OCI-LY1 (cell line): Measurements from ENCODE around the gene SIGLEC15.

Source experiments
- H2AFZ ChIP-seq: fragments of 200-600 bp; sonication (generic), shearing (Covaris generic); 2 replicates; pipeline ENCODE4 v1.6.0; 2014; ENCODE audit warnings: antibody characterized with exemption, mild to moderate bottlenecking, low read length
- H3F3A ChIP-seq: fragments of 200-600 bp; sonication (generic), shearing (Covaris generic); 2 replicates; pipeline ENCODE4 v1.6.0; 2014; ENCODE audit warnings: mild to moderate bottlenecking, antibody characterized with exemption, low read length, moderate library complexity; ENCODE audit not compliant: insufficient read depth
- H3K27ac ChIP-seq: fragments of 200-600 bp; sonication (generic); 2 replicates; pipeline ENCODE4 v1.5.1; 2014; ENCODE audit warnings: low read length, mixed run types, mild to moderate bottlenecking, low read depth; ENCODE audit not compliant: poor library complexity, severe bottlenecking
- H3K27me3 ChIP-seq: fragments of 200-600 bp; sonication (generic); 2 replicates; pipeline ENCODE4 v1.6.0; 2014; ENCODE audit warnings: antibody characterized with exemption, mild to moderate bottlenecking, low read length, moderate library complexity; ENCODE audit not compliant: insufficient read depth
- H3K36me3 ChIP-seq: fragments of 200-600 bp; sonication (generic); 2 replicates; pipeline ENCODE4 v1.6.1; 2014; ENCODE audit warnings: mild to moderate bottlenecking, antibody characterized with exemption, low read length, moderate library complexity, mixed read lengths; ENCODE audit not compliant: insufficient read depth
- H3K4me1 ChIP-seq: fragments of 200-600 bp; sonication (generic); 2 replicates; pipeline ENCODE4 v1.5.1; 2014; ENCODE audit warnings: mild to moderate bottlenecking, low read length, moderate library complexity; ENCODE audit not compliant: insufficient read depth, severe bottlenecking
- H3K4me2 ChIP-seq: fragments of 200-600 bp; sonication (generic), shearing (Covaris generic); 2 replicates; pipeline ENCODE4 v1.6.1; 2014; ENCODE audit warnings: low read length
- H3K4me3 ChIP-seq: fragments of 200-600 bp; sonication (generic); 2 replicates; pipeline ENCODE4 v1.5.1; 2014; ENCODE audit warnings: low read length, low read depth, mild to moderate bottlenecking, mixed read lengths; ENCODE audit not compliant: poor library complexity, severe bottlenecking
- H3K79me2 ChIP-seq: fragments of 200-600 bp; shearing (Covaris generic); 2 replicates; pipeline ENCODE4 v1.6.1; 2016; ENCODE audit warnings: mixed run types, low read length, mixed read lengths; ENCODE audit not compliant: insufficient read depth
- H3K9ac ChIP-seq: fragments of 200-600 bp; sonication (generic), shearing (Covaris generic); 2 replicates; pipeline ENCODE4 v1.6.1; 2014; ENCODE audit warnings: mild to moderate bottlenecking, low read length, mixed read lengths
- H3K9me2 ChIP-seq: fragments of 200-600 bp; sonication (generic), shearing (Covaris generic); 2 replicates; pipeline ENCODE4 v1.6.1; 2014; ENCODE audit warnings: low read depth, mild to moderate bottlenecking, low read length, mixed read lengths
- H3K9me3 ChIP-seq: fragments of 200-600 bp; shearing (Covaris generic); 2 replicates; pipeline ENCODE4 v1.6.1; 2014; ENCODE audit warnings: low read length, mixed read lengths
- H4K20me1 ChIP-seq: fragments of 200-600 bp; sonication (generic), shearing (Covaris generic); 2 replicates; pipeline ENCODE4 v1.6.0; 2016; ENCODE audit warnings: mild to moderate bottlenecking, low read length; ENCODE audit not compliant: insufficient read depth
- CTCF ChIP-seq: fragments of 200-600 bp; sonication (generic), shearing (Covaris generic); IDR thresholded peaks from 2 replicates; pipeline ENCODE4 v1.5.1; 2017; ENCODE audit warnings: mild to moderate bottlenecking, antibody characterized with exemption, low read length, moderate library complexity, mixed read lengths
- EZH2 ChIP-seq: fragments of 200-600 bp; sonication (generic), shearing (Covaris generic); IDR thresholded peaks from 2 replicates; pipeline ENCODE4 v1.8.0; 2017; ENCODE audit warnings: borderline replicate concordance, mixed run types, mild to moderate bottlenecking, antibody characterized with exemption, low read length, moderate library complexity, mixed read lengths

SIGLEC15 gene

GRCh38 chr18:45825258-45826044 lies at the start of gene SIGLEC15:
TSS of gene SIGLEC15 (plus strand) at chr18:45825675. CDS start at chr18:45825729, 54 bp downstream.
- no peaks in the 10 kb centered on the region for H3F3A ChIP-seq
- no peaks in the 10 kb centered on the region for H3K9me3 ChIP-seq
- H3K79me2 ChIP-seq: no peaks in the 10 kb centered on the region
- no peaks in the 10 kb centered on the region for H3K36me3 ChIP-seq
- no peaks in the 10 kb centered on the region for H4K20me1 ChIP-seq
- H3K9me2 ChIP-seq: no peaks in the 10 kb centered on the region
- TF ChIP-seq EZH2: no peak
- no peak for TF ChIP-seq CTCF
- peaks cover 19% of the 10 kb centered on the region for H3K4me1 ChIP-seq
- 0 out of 2 replicates have a peak, but pooled peaks cover 4% of the 10 kb centered on the region for H3K27me3 ChIP-seq
- no peak within 1 kb of the TSS for H3K4me2 ChIP-seq
- no peak within 1 kb of the TSS for H3K9ac ChIP-seq
- no peak within 1 kb of the TSS for H3K4me3 ChIP-seq
- H2AFZ ChIP-seq: no peak within 1 kb of the TSS
- H3K27ac ChIP-seq: no peak within 1 kb of the TSS

GRCh38 chr18:45775743-45776142 lies 49.7 kb upstream of the SIGLEC15 start:
- no peaks in the 10 kb centered on the region for H3K9me3 ChIP-seq
- no peaks in the 10 kb centered on the region for H3K79me2 ChIP-seq
- H3K36me3 ChIP-seq: no peaks in the 10 kb centered on the region
- H3K4me2 ChIP-seq: peak overlapping the region; percentile 66
- H3F3A ChIP-seq: no peaks in the 10 kb centered on the region
- no peaks in the 10 kb centered on the region for H4K20me1 ChIP-seq
- H3K27ac ChIP-seq: no peak overlapping the region
- no peak for TF ChIP-seq CTCF
- TF ChIP-seq EZH2: no peak
- no peaks in the 10 kb centered on the region for H3K9me2 ChIP-seq
- peak overlapping the region; percentile 23; the same call in 1 of the 2 replicates for H2AFZ ChIP-seq
- peak overlapping the region; percentile 67 for H3K4me3 ChIP-seq
- H3K4me1 ChIP-seq: peaks cover 6% of the 10 kb centered on the region
- H3K27me3 ChIP-seq: peaks cover 9% of the 10 kb centered on the region; the same call in 1 of the 2 replicates
- peak overlapping the region; percentile 61 for H3K9ac ChIP-seq

GRCh38 chr18:45777393-45777792 lies 48.1 kb upstream of the SIGLEC15 start:
- Histone ChIP-seq H3K79me2 (no peaks in the 10 kb centered on the region), H3K4me1 (peaks cover 6% of the 10 kb centered on the region), H3K36me3 (no peaks in the 10 kb centered on the region), H3K4me3 (no peak overlapping the region), H4K20me1 (no peaks in the 10 kb centered on the region), H3K27me3 (peaks cover 9% of the 10 kb centered on the region; the same call in 1 of the 2 replicates), H3K9me2 (no peaks in the 10 kb centered on the region), H3K4me2 (no peak overlapping the region), H3K9me3 (no peaks in the 10 kb centered on the region), H3K27ac (no peak overlapping the region), H2AFZ (no peak overlapping the region), H3K9ac (no peak overlapping the region), H3F3A (no peaks in the 10 kb centered on the region)
- TF ChIP-seq CTCF (no peak), EZH2 (no peak)
